ENCODE data around the gene MICU1. TPM values are rescaled to one million over a fixed set of nuclear protein-coding genes. Genes with fewer than 3 reads are reported as not detected.
"Not testable (repeated sequence)": the region's sequence is repeated elsewhere in the genome, so short reads cannot be mapped to it uniquely, and the experiment has no call there.

Gene MICU1
- polyA plus RNA-seq, 1 experiment = 61.7 TPM

- ChIA-PET CTCF (interaction anchor here (0.6 kb wide), 1 partner anchor 1422 kb away, joined by 7 read pairs; no protein-coding TSS in a partner anchor), POLR2A (no interaction called here)
- no peak for DNase-seq (ENCODE audit: low read depth, low spot score)
- Histone ChIP-seq H3K4me3 (ENCODE audit: low read depth, low read length) (no peak overlapping the region), H3K27me3 (ENCODE audit: control insufficient read depth, insufficient read depth, low read length) (no peaks in the 10 kb centered on the region), H3K9me3 (ENCODE audit: control insufficient read depth, insufficient read depth, low read length) (no peaks in the 10 kb centered on the region), H3K27ac (ENCODE audit: low read depth, low read length) (no peak overlapping the region)
- TF ChIP-seq CTCF (IDR thresholded peaks at IDR 0.05; ENCODE audit: low read depth, low read length) = no peak
Observed at GRCh38 chr10:72386916-72387586, 238.8 kb downstream of the MICU1 start.

GRCh38 chr10:72385724-72386123, 240.2 kb downstream of the MICU1 start:
- POLR2A ChIA-PET = no interaction called here

GRCh38 chr10:72384982-72385381, 240.9 kb downstream of the MICU1 start:
- POLR2A ChIA-PET; CTCF ChIA-PET; H3K4me3 ChIP-seq (ENCODE audit: low read depth, low read length); H3K27me3 ChIP-seq (ENCODE audit: control insufficient read depth, insufficient read depth, low read length); H3K27ac ChIP-seq (ENCODE audit: low read depth, low read length); DNase-seq (ENCODE audit: low read depth, low spot score); H3K9me3 ChIP-seq (ENCODE audit: control insufficient read depth, insufficient read depth, low read length): not testable (repeated sequence)

More at GRCh38 chr10:72385724-72386123, 240.2 kb downstream of the MICU1 start:
- no peaks in the 10 kb centered on the region for H3K27me3 ChIP-seq (ENCODE audit: control insufficient read depth, insufficient read depth, low read length)
- no peak overlapping the region for H3K27ac ChIP-seq (ENCODE audit: low read depth, low read length)
- CTCF ChIA-PET = no interaction called here
- H3K4me3 ChIP-seq (ENCODE audit: low read depth, low read length) = no peak overlapping the region
- no peak for DNase-seq (ENCODE audit: low read depth, low spot score)
- no peaks in the 10 kb centered on the region for H3K9me3 ChIP-seq (ENCODE audit: control insufficient read depth, insufficient read depth, low read length)
- TF ChIP-seq CTCF (IDR thresholded peaks at IDR 0.05; ENCODE audit: low read depth, low read length) = no peak

GRCh38 chr10:72379776-72380175, 246.1 kb downstream of the MICU1 start:
- CTCF ChIA-PET = no interaction called here
- DNase-seq (ENCODE audit: low read depth, low spot score) = no peak

GRCh38 chr10:72379062-72379461, 246.8 kb downstream of the MICU1 start:
- POLR2A ChIA-PET = no interaction called here

More at GRCh38 chr10:72379776-72380175, 246.1 kb downstream of the MICU1 start:
- H3K27me3 ChIP-seq (ENCODE audit: control insufficient read depth, insufficient read depth, low read length) = no peaks in the 10 kb centered on the region
- POLR2A ChIA-PET = no interaction called here
- no peak overlapping the region for H3K4me3 ChIP-seq (ENCODE audit: low read depth, low read length)
- H3K9me3 ChIP-seq (ENCODE audit: control insufficient read depth, insufficient read depth, low read length) = no peaks in the 10 kb centered on the region
- no peak for TF ChIP-seq CTCF (IDR thresholded peaks at IDR 0.05; ENCODE audit: low read depth, low read length)
- no peak overlapping the region for H3K27ac ChIP-seq (ENCODE audit: low read depth, low read length)

More at GRCh38 chr10:72379062-72379461, 246.8 kb downstream of the MICU1 start:
- Histone ChIP-seq H3K4me3 (ENCODE audit: low read depth, low read length) (no peak overlapping the region), H3K9me3 (ENCODE audit: control insufficient read depth, insufficient read depth, low read length) (no peaks in the 10 kb centered on the region), H3K27ac (ENCODE audit: low read depth, low read length) (no peak overlapping the region), H3K27me3 (ENCODE audit: control insufficient read depth, insufficient read depth, low read length) (no peaks in the 10 kb centered on the region)
- CTCF ChIA-PET = no interaction called here
- no peak for DNase-seq (ENCODE audit: low read depth, low spot score)
- no peak for TF ChIP-seq CTCF (IDR thresholded peaks at IDR 0.05; ENCODE audit: low read depth, low read length)
